Skeletal muscle satellite cell (primary cell): ENCODE data around the gene RHBDL2.

ENCODE experiments used
- H3K27me3 ChIP-seq: 2 replicates; pipeline ENCODE4 v1.7.0; 2013; ENCODE audit warnings: low read length; ENCODE audit not compliant: control insufficient read depth, insufficient read depth
- H3K36me3 ChIP-seq: 2 replicates; pipeline ENCODE4 v1.7.0; 2013; ENCODE audit warnings: mild to moderate bottlenecking, control low read depth, low read length; ENCODE audit not compliant: insufficient read depth
- H3K4me1 ChIP-seq: 2 replicates; pipeline ENCODE4 v1.7.0; 2013; ENCODE audit warnings: low read length; ENCODE audit not compliant: control insufficient read depth, insufficient read depth
- H3K4me2 ChIP-seq: 2 replicates; pipeline ENCODE4 v1.7.0; 2013; ENCODE audit warnings: mild to moderate bottlenecking, low read length
- H3K4me3 ChIP-seq: 2 replicates; pipeline ENCODE4 v1.7.0; 2013; ENCODE audit warnings: low read length
- H3K9ac ChIP-seq: 2 replicates; pipeline ENCODE4 v1.7.0; 2013; ENCODE audit warnings: mild to moderate bottlenecking, low read depth, low read length, moderate library complexity
- H3K9me3 ChIP-seq: replicated peaks from 2 replicates; pipeline ENCODE4 v1.7.0; 2013; ENCODE audit warnings: mild to moderate bottlenecking, control low read depth, low read length

The RHBDL2 gene

DNA sequence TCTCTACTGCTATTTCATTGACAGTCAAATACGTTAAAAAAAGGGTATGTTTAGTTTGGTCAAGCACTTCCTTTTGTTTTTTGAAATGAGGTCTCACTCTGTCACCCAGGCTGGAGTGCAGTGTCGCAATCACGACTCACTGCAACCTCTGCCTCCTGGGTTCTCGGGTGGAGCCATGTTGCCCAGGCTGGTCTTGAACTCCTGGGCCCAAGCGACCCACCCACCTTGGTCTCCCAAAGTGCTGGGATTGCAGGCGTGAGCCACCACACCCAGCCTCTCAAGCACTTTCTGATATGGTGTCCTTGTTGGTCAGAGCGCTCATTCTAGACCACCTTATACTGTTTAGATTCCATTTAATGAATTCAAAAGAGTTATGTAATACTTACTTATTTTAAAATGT is 20.9 kb upstream of the RHBDL2 start:
- Histone ChIP-seq H3K9me3 (no peaks in the 10 kb centered on the region), H3K4me2 (peak overlapping the region; percentile 37), H3K4me1 (peaks cover 25% of the 10 kb centered on the region), H3K9ac (no peak overlapping the region), H3K4me3 (no peak overlapping the region), H3K27me3 (no peaks in the 10 kb centered on the region), H3K36me3 (no peaks in the 10 kb centered on the region)

DNA sequence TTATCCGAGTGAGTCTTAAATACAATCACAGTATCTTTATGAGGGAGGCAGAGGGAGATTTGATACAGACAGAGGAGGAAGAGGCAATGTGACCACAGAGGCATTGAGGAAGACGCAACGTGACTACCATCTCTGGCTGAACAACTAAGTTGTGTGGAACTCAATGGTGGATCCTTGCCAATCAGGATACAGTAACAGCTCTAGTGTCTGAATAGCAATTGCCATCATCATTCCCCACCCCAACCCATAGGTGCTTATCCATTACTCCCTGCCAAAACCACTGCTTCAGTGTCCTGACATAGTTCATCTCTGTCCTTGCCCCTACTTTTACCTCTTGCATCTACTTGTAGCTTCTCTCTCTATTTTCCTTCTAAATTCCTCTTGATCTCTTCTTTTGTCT is 20.5 kb upstream of the RHBDL2 start:
- peak overlapping the region; percentile 14 for H3K4me3 ChIP-seq
- no peaks in the 10 kb centered on the region for H3K36me3 ChIP-seq
- peaks cover 25% of the 10 kb centered on the region for H3K4me1 ChIP-seq
- peak overlapping the region; percentile 40 for H3K9ac ChIP-seq
- H3K9me3 ChIP-seq = no peaks in the 10 kb centered on the region
- H3K4me2 ChIP-seq = peak overlapping the region; percentile 37
- H3K27me3 ChIP-seq = no peaks in the 10 kb centered on the region

DNA sequence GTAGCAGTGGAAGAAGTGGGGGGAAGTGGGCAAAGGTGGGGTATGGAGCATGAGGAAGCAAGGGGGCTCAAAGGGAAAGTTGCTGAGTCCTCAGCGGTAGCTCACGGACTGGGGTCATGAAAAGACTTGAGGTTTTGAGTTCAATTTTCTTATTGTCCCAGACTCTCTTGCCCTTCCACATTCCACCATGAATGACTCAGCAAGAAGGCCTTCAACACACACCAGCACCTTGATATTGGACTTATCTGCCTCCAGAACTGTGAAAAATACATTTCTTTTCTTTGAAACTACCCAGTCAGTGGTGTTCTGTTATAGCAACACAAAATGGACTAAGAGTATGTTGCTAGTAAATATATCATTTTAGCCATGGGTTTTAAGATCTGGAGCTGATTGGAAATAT is 17.3 kb upstream of the RHBDL2 start:
- H3K27me3 ChIP-seq = no peaks in the 10 kb centered on the region
- H3K4me3 ChIP-seq = no peak overlapping the region
- H3K36me3 ChIP-seq = no peaks in the 10 kb centered on the region
- H3K4me1 ChIP-seq = peaks cover 25% of the 10 kb centered on the region
- H3K4me2 ChIP-seq = no peak overlapping the region
- H3K9me3 ChIP-seq = no peaks in the 10 kb centered on the region
- H3K9ac ChIP-seq = no peak overlapping the region

DNA sequence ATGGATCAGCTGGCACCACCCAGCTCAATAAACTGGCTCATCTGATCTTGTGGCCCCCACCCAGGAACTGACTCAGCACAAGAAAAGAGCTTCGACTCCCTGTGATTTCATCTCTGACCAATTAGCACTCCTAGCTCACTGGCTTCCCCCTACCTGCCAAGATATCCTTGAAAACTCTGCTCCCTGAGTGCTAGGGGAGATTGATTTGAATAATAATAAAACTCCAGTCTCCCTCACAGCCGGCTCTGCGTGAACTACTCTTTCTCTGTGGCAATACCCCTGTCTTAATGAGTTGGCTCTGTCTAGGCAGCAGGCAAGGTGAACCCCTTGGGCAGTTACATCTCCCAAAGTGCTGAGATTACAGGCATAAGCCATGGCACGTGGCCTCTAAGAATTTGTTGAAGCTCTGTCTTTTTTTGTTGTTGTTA is 11.8 kb upstream of the RHBDL2 start:
- H3K9me3 ChIP-seq = no peaks in the 10 kb centered on the region
- no peaks in the 10 kb centered on the region for H3K36me3 ChIP-seq
- H3K4me3 ChIP-seq = no peak overlapping the region
- peaks cover 6% of the 10 kb centered on the region for H3K4me1 ChIP-seq
- no peaks in the 10 kb centered on the region for H3K27me3 ChIP-seq
- H3K4me2 ChIP-seq = no peak overlapping the region
- H3K9ac ChIP-seq = no peak overlapping the region

DNA sequence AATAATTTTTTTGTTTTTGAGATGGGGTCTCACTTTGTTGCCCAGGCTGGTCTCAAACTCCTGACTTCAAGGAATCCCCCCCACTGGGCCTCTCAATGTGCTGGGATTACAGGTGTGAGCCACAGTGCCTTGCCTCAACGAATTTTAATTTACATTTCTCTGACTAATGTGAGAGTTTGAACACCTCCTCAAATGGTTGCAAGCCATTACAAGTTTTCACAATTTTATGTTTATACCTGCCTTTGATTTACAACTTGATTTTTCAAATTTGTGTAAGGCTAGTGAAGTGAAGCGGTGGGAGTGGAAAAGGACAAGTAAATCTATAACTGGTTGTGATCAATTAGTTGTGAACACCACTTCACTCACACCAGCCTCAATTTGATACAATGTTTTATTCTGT is 8.9 kb upstream of the RHBDL2 start:
- Histone ChIP-seq H3K9ac (no peak overlapping the region), H3K4me3 (no peak overlapping the region), H3K4me2 (no peak overlapping the region), H3K4me1 (peaks cover 6% of the 10 kb centered on the region), H3K36me3 (no peaks in the 10 kb centered on the region), H3K27me3 (no peaks in the 10 kb centered on the region), H3K9me3 (no peaks in the 10 kb centered on the region)

DNA sequence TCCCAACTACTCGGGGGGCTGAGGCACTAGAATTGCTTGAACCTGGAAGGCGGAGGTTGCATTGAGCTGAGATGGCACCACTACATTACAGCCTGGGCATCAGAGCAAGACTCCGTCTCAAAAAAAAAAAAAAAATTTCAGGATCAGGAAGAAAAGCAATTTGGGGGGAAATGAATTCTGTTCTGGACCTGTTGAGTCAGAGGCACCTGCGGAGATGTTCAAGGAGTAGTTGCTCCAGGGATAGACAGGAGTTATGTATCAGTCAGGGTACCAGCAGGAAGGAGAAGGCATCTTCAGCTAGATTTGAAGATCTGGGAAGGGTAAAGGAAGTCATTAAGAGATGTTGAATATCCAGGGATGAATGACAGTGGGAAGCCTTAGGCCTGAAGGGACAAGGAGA is 2.9 kb upstream of the RHBDL2 start:
- no peak overlapping the region for H3K4me2 ChIP-seq
- H3K9me3 ChIP-seq = no peaks in the 10 kb centered on the region
- no peaks in the 10 kb centered on the region for H3K36me3 ChIP-seq
- no peak overlapping the region for H3K4me3 ChIP-seq
- peaks cover 13% of the 10 kb centered on the region for H3K4me1 ChIP-seq
- H3K9ac ChIP-seq = no peak overlapping the region
- no peaks in the 10 kb centered on the region for H3K27me3 ChIP-seq

DNA sequence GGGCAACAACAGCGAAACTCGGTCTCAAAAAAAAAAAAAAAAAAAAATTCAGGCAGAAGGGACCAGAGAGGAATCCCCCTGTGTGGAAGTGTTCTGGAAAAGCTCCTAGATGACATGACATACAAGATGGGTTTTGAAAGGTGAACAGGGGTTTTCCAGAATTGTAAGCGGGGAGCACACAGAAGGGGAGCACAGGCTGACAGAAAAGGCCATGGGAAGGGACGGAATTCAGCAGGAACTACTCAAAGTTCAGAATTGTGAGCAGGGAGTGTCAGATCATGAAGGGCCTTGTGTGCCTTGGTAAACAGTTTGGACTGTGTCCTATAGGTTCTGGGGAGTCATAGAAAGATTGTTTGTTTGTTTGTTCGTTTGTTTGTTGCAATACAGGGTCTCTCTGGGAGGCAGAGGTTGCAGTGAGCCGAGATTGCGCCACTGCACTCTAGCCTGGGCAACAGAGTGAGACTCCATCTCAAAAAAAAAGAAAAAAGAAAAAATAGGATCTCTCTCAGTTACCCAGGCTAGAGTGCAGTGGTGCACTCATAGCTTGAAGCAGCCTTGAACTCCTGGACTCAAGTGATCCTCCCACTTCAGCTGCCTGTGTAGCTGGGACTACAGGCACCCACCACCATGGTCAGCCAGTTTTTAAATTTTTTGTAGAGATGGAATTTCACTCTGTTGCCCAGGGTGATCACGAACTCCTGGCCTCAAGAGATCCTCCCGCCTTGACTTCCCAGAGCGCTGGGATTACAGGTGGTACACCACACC is 1.2 kb upstream of the RHBDL2 start:
- Histone ChIP-seq H3K9me3 (no peaks in the 10 kb centered on the region), H3K4me1 (peaks cover 13% of the 10 kb centered on the region), H3K4me2 (no peak overlapping the region), H3K4me3 (no peak overlapping the region), H3K27me3 (no peaks in the 10 kb centered on the region), H3K36me3 (no peaks in the 10 kb centered on the region), H3K9ac (no peak overlapping the region)

DNA sequence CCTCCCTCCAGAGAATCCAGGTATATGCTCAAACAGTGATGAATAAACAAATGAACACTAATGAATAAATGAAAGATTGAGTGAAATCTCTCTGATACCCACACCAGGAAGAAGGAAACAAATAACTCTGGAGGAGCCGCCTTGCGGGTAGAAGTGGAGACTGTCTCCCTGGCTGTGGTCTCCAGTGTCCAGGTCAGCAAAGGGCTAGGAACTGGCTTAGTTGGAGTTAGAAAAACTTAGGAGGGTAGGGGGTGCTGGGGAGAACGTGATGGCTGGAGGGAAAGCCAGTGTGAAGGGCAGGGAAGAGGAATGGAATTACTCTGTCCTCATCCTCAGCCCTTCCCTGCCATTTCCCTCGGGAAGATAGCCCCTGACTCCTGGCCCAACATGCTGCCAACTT is 537 bp downstream of the RHBDL2 start:
- H3K4me3 ChIP-seq = peak overlapping the region; percentile 73
- H3K9ac ChIP-seq = peak overlapping the region; percentile 73
- H3K9me3 ChIP-seq = no peaks in the 10 kb centered on the region
- peak overlapping the region; percentile 85 for H3K4me2 ChIP-seq
- H3K36me3 ChIP-seq = no peaks in the 10 kb centered on the region
- no peaks in the 10 kb centered on the region for H3K27me3 ChIP-seq
- peaks cover 13% of the 10 kb centered on the region for H3K4me1 ChIP-seq

DNA sequence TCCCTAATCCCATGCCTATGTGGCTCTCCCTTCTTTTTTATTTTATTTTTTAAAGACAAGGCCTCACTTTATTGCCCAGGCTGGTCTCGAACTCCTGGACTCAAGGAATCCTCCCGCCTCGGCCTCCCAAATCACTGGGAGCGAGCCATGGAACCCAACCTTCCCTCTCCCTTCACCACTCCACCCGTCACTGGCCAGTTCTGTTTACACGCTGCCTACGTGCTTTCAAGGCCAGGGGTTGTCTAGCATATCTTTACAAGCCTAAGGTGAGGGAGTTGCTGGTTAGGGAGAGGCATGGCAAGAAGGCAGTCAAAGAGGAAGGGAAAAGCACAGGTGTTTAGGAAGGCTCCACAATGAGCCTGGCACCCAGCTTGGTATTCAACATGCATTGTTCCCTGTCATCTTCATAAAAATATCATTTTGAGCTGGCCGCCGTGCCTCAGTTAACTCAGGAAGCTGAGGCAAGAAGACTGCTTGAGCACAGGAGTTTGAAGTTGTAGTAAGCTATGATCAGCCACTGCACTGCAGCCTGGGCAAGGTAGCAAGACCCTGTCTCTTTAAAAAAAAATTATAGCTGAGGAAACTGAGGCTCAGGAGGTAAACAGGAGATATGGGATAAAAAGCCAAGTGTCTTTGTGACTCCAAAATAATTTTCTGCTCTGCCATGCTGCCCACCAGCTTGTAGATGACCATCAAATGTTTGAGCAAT is 1.1 kb downstream of the RHBDL2 start:
- Histone ChIP-seq H3K9me3 (no peaks in the 10 kb centered on the region), H3K4me3 (peak overlapping the region; percentile 73), H3K27me3 (no peaks in the 10 kb centered on the region), H3K36me3 (no peaks in the 10 kb centered on the region), H3K4me1 (peaks cover 13% of the 10 kb centered on the region), H3K4me2 (peak overlapping the region; percentile 85), H3K9ac (no peak overlapping the region)

DNA sequence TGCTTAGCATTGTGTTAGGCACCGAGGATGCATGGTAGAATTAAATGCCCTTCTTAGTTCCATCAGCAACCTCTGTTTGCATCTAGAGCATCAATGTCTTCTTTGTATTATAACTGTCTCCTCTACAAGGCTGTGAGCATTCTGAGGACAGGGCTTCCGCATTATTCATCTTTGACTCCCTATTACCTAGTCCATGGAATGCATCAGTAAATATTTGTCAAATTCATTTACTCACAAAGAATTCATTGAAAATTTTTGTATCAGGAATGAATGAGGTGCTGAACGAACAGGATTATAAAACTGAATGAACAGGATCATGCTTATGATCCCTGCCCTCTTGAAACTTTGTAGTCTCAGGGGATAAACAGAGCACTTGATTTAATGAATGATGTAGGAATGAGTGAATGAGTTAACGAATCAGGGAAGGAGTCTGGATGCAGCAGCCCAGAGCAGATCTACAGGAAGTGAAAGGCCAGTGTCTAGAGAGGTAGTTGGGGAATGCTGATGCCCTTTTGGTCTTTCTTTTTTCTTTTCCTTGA is 2.8 kb downstream of the RHBDL2 start:
- Histone ChIP-seq H3K9me3 (no peaks in the 10 kb centered on the region), H3K4me2 (no peak overlapping the region), H3K36me3 (no peaks in the 10 kb centered on the region), H3K4me1 (peaks cover 13% of the 10 kb centered on the region), H3K4me3 (no peak overlapping the region), H3K27me3 (no peaks in the 10 kb centered on the region), H3K9ac (no peak overlapping the region)

DNA sequence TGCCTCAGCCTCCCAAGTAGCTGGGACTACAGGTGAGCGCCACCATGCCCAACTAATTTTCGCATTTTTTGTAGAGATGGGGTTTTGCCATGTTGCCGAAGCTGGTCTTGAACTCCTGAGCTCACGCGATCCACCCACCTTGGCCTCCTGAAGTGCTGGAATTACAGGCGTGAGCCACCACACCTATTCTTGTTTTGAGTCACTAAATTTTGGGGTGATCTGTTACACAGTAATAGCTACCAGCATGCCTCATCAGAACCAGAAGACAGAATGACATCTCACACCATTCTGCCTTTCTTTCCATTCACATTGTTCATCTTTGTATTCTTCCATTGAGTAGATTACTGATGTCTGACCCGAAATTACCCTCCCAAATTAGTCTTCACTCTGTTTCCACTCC is 9.1 kb downstream of the RHBDL2 start:
- no peak overlapping the region for H3K9ac ChIP-seq
- no peaks in the 10 kb centered on the region for H3K36me3 ChIP-seq
- H3K27me3 ChIP-seq = no peaks in the 10 kb centered on the region
- H3K9me3 ChIP-seq = no peaks in the 10 kb centered on the region
- H3K4me3 ChIP-seq = no peak overlapping the region
- no peak overlapping the region for H3K4me2 ChIP-seq
- no peaks in the 10 kb centered on the region for H3K4me1 ChIP-seq
